Kidney (tissue), 14 donors: ENCODE measurements around the gene MRPL4. TPM values are rescaled to one million over a fixed set of nuclear protein-coding genes. Genes with fewer than 3 reads are reported as not detected.

ENCODE experiments used
- DNase-seq, 5 donors: peaks; one replicate each; pipeline ENCODE4 v3.0.0-alpha.2; 2013 to 2020
- FAIRE-seq: peaks from 2 replicates; lab custom pipeline; 2012; peaks lifted over from hg19 to GRCh38; lab: Jason Lieb, UNC
- H3K27ac ChIP-seq, 2 donors: one replicate each; pipeline ENCODE4 v1.7.0; 2013; ENCODE audit warnings: low read depth in 2 of 2, low read length in 2 of 2, inconsistent platforms in 1 of 2
- H3K27me3 ChIP-seq: one replicate; pipeline ENCODE4 v1.7.1; 2013; ENCODE audit warnings: low read length, inconsistent platforms; ENCODE audit not compliant: control insufficient read depth, insufficient read depth
- H3K36me3 ChIP-seq, 3 donors: one replicate each; pipeline versions ENCODE4 v1.7.0 to v1.7.1; 2013; ENCODE audit warnings: low read length in 3 of 3, control low read depth in 1 of 3, inconsistent platforms in 1 of 3; ENCODE audit not compliant: insufficient read depth in 3 of 3, control insufficient read depth in 2 of 3
- H3K4me1 ChIP-seq, 3 donors: one replicate each; pipeline versions ENCODE4 v1.7.0 to v1.7.1; 2013; ENCODE audit warnings: low read length in 3 of 3, inconsistent platforms in 1 of 3, low read depth in 1 of 3; ENCODE audit not compliant: control insufficient read depth in 2 of 3, insufficient read depth in 2 of 3
- H3K4me3 ChIP-seq, 3 donors: one replicate each; pipeline versions ENCODE4 v1.7.0 to v1.8.1; 2013; ENCODE audit warnings: low read length in 3 of 3, control low read depth in 1 of 3, inconsistent platforms in 1 of 3
- H3K9ac ChIP-seq, 3 donors: one replicate each; pipeline versions ENCODE4 v1.7.0 to v1.7.1; 2013; ENCODE audit warnings: low read length in 3 of 3, control low read depth in 1 of 3, inconsistent platforms in 1 of 3
- H3K9me3 ChIP-seq, 3 donors: one replicate each; pipeline versions ENCODE4 v1.7.0 to v1.7.1; 2013; ENCODE audit warnings: low read length in 3 of 3, control low read depth in 1 of 3, inconsistent platforms in 1 of 3; ENCODE audit not compliant: control insufficient read depth in 2 of 3, insufficient read depth in 1 of 3
- CTCF ChIP-seq: IDR thresholded peaks from 3 replicates; pipeline ENCODE4 v1.5.1; 2012; ENCODE audit warnings: mild to moderate bottlenecking, moderate library complexity, borderline replicate concordance; ENCODE audit not compliant: insufficient read depth; ENCODE audit errors: extremely low read depth
- intact Hi-C: fragments of 100-400 bp; cut with DNase I; formaldehyde crosslinking; loops from one replicate; pipeline ENCODE4 v1.11.1; 2022
- polyA plus RNA-seq: library from polyadenylated mRNA; stranded (reverse); fragments of 350-450 nt; fragmentation: Illumina TruSeq; extraction: RNeasy Lipid Tissue Mini Kit (QIAGEN cat#74804); gene quantifications from one replicate; pipeline ENCODE4 v1.2.3, GENCODE V29; 2014; ENCODE audit warnings: low read depth, low replicate concordance; ENCODE audit not compliant: insufficient read depth
- total RNA-seq: library from RNA; stranded (reverse); fragmentation: NEBNext Ultra II Directional; extraction: Animal tissue kit (Norgen Biotek cat#: 25700); gene quantifications from one replicate; pipeline ENCODE4 v1.2.1, GENCODE V29; 2021
- donor health status: control.
- donor health status: control.
- donor health status: control.
- donor health status: control.
- donor health status: control.
- donor health status: DM: yes; HTN: yes; CAD: no.
- donor health status: Normal renal cell carcinoma (clear cell type).

Gene MRPL4
- total and polyA plus RNA-seq, 2 donors from 2014 or later, result 44.8 to 102 TPM

GRCh38 chr19:10259162-10259905 lies 7.3 kb downstream of the MRPL4 start:
- Histone ChIP-seq H3K27ac (no peak overlapping the region), H3K4me1 (no peaks in the 10 kb centered on the region), H3K9ac (no peak overlapping the region), H3K9me3 (no peaks in the 10 kb centered on the region), H3K36me3 (peaks cover 1 to 20% (median 20%) of the 10 kb centered on the region in 3 donors), H3K27me3 (no peaks in the 10 kb centered on the region), H3K4me3 (peak overlapping the region in 1 of 3 donors; percentile 12)
- peak; percentile 70 for TF ChIP-seq CTCF
- intact Hi-C loops, result no loop called here
- DNase-seq (peak; percentile 91 to 94 (median 92)), FAIRE-seq (no peak)

- Histone ChIP-seq H3K9me3 (no peaks in the 10 kb centered on the region), H3K27me3 (no peaks in the 10 kb centered on the region), H3K27ac (no peak overlapping the region), H3K36me3 (peaks cover 0 to 20% (median 18%) of the 10 kb centered on the region in 3 donors), H3K9ac (no peak overlapping the region), H3K4me3 (no peak overlapping the region), H3K4me1 (no peaks in the 10 kb centered on the region)
- intact Hi-C loops, result no loop called here
- DNase-seq (no peak), FAIRE-seq (no peak)
- TF ChIP-seq CTCF, result no peak
Observed at GRCh38 chr19:10260141-10260584, 8.1 kb downstream of the MRPL4 start.

GRCh38 chr19:10262771-10263170 lies 10.8 kb downstream of the MRPL4 start:
- Histone ChIP-seq H3K36me3 (peaks cover 0 to 5% (median 5%) of the 10 kb centered on the region in 3 donors), H3K27me3 (no peaks in the 10 kb centered on the region), H3K4me1 (no peaks in the 10 kb centered on the region), H3K9ac (no peak overlapping the region), H3K9me3 (no peaks in the 10 kb centered on the region), H3K4me3 (no peak overlapping the region), H3K27ac (no peak overlapping the region)
- TF ChIP-seq CTCF, result no peak
- FAIRE-seq (no peak), DNase-seq (no peak)
- intact Hi-C loops, result no loop called here
